ENCODE results near the gene ACOD1.

GRCh38 chr13:76948149-76948548 is at the start of gene ACOD1:
- no peak for TF ChIP-seq EZH2phosphoT487 (conservative IDR thresholded peaks at IDR 0.05; ENCODE audit: low read length)
- no peak for TF ChIP-seq CTCF (IDR thresholded peaks at IDR 0.05; ENCODE audit: insufficient read depth, low read length, poor library complexity, severe bottlenecking)
